ENCODE data around the gene B9D2.

DNA sequence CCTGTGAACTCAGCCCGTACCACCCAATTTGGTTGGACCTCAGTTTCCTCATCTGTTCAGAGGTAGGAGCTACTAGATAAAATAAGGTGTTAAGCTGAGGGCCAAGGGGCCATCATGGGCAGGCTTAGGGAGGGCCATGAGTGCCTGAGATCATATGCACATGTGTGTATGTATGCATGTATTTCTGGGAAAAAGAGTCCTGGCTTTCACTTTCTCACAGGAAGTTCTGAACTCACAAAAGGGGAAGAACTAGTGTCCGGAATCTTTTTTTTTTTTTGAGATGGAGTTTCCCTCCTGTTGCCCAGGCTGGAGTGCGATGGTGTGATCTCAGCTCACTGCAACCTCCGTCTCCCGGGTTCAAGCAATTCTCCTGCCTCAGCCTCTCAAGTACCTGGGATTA lies 29.2 kb downstream of the B9D2 start:
- TF ChIP-seq ZFP30 (CRISPR knock-in tag; IDR thresholded peaks at IDR 0.05) (no peak), TCF4 (CRISPR knock-in tag; IDR thresholded peaks at IDR 0.05; ENCODE audit: borderline replicate concordance) (no peak), PATZ1 (CRISPR knock-in tag; IDR thresholded peaks at IDR 0.05; ENCODE audit: borderline replicate concordance) (no peak), RARB (CRISPR knock-in tag; IDR thresholded peaks at IDR 0.05) (no peak), ZNF565 (CRISPR knock-in tag; conservative IDR thresholded peaks at IDR 0.05; ENCODE audit: low read depth) (no peak), ARNTL (CRISPR knock-in tag; IDR thresholded peaks at IDR 0.05; ENCODE audit: borderline replicate concordance, low read depth) (no peak), ZC3H10 (CRISPR knock-in tag; IDR thresholded peaks at IDR 0.05) (no peak), SNAI2 (CRISPR knock-in tag; IDR thresholded peaks at IDR 0.05) (no peak)
- TF ChIP-seq, protein P1, sequence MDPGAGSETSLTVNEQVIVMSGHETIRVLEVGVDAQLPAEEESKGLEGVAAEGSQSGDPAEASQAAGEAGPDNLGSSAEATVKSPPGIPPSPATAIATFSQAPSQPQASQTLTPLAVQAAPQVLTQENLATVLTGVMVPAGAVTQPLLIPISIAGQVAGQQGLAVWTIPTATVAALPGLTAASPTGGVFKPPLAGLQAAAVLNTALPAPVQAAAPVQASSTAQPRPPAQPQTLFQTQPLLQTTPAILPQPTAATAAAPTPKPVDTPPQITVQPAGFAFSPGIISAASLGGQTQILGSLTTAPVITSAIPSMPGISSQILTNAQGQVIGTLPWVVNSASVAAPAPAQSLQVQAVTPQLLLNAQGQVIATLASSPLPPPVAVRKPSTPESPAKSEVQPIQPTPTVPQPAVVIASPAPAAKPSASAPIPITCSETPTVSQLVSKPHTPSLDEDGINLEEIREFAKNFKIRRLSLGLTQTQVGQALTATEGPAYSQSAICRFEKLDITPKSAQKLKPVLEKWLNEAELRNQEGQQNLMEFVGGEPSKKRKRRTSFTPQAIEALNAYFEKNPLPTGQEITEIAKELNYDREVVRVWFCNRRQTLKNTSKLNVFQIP (CRISPR knock-in tag; IDR thresholded peaks at IDR 0.05; ENCODE audit: borderline replicate concordance, low read depth), result no peak

Measured in SK-N-SH treated with all-trans-retinoic acid at 6 μM for 48 hours (cell line).